ENCODE results near the gene CCL18. TPM values are rescaled to one million over a fixed set of nuclear protein-coding genes. Genes with fewer than 3 reads are reported as not detected.

CCL18 gene
- total RNA-seq, 1 donor from 2014 or later, result 0.33 TPM

Other genes with a start within 250 kb of the CCL18 start
- gene HEATR9, start 195.4 kb upstream of the CCL18 start, total RNA-seq, result not detected
- 0.48 TPM for gene CCL5, start 183.9 kb upstream of the CCL18 start, total RNA-seq
- not detected for gene RDM1, start 133.5 kb upstream of the CCL18 start, total RNA-seq
- gene LYZL6, start 120.6 kb upstream of the CCL18 start, total RNA-seq, result not detected
- 31.1 TPM for gene CCL16, start 82.8 kb upstream of the CCL18 start, total RNA-seq
- 16.9 TPM for gene CCL14, start 77.5 kb upstream of the CCL18 start, total RNA-seq
- 13.8 TPM for gene CCL15, start 62.7 kb upstream of the CCL18 start, total RNA-seq
- 1.4 TPM for gene CCL23, start 46.3 kb upstream of the CCL18 start, total RNA-seq
- gene CCL3, start 25.9 kb downstream of the CCL18 start, total RNA-seq, result 2.0 TPM
- 1.2 TPM for gene CCL4, start 39.6 kb downstream of the CCL18 start, total RNA-seq
- gene TBC1D3B, start 112.4 kb downstream of the CCL18 start, total RNA-seq, result 5.7 TPM
- 0.38 TPM for gene CCL3L1, start 132.5 kb downstream of the CCL18 start, total RNA-seq
- gene CCL4L2, start 146.8 kb downstream of the CCL18 start, total RNA-seq, result not detected
- 0.58 TPM for gene TBC1D3I, start 200.3 kb downstream of the CCL18 start, total RNA-seq